ENCODE measurements around the gene PTPN9. TPM values are rescaled to one million over a fixed set of nuclear protein-coding genes. Genes with fewer than 3 reads are reported as not detected.

Gene PTPN9
- total and polyA plus RNA-seq, 2 donors (not counting 1 experiment from before 2014, with no cell fraction given): 11.8 to 15.5 TPM

DNA sequence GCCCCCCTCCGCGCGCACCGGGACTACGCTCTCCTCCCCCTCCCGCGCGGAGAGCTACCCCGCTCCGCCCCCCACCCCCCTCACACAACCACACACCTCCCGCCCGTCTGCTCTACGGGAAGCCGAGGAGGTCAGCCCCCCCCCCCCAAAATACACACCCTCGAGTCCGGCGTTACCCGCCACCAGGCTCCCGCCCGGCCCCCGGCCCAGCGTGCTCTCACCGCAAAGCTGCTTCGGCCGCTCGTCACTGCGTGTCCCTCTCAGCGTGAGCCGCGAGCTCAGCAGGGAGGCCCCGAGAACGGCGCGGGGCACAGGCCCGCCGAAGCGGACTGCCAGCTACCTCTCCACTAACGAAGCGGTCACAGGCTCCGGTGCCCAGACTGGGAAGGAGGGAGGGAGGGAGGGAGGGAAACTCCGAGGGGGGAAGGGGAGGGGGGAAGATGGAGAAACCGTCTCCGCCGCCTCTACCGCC is 127.9 kb downstream of the PTPN9 start:
- DNase-seq: no peak
- ChIA-PET CTCF (interaction anchor here (0.8 to 6.5 kb wide), 3 partner anchors 83 to 664 kb away, joined by 3 to 51 read pairs (median 4); partner anchors contain the start of gene MAN2C1), POLR2A (interaction anchor here (0.6 to 6.4 kb wide), 15 partner anchors 58 to 824 kb away, joined by 3 to 62 read pairs (median 4); partner anchors contain the start of genes IMP3, MAN2C1, PTPN9 and SNUPN)
- H3K27me3 ChIP-seq (replicated peaks in 1 of 4; ENCODE audit: control extremely low read depth in 1 of 4, control insufficient read depth in 3 of 4, insufficient read depth in 4 of 4, low read length in 3 of 4): no peaks in the 10 kb centered on the region
- peaks cover 36 to 42% of the 10 kb centered on the region in 2 donors for H3K4me1 ChIP-seq (ENCODE audit: control insufficient read depth in 2 of 2, insufficient read depth in 2 of 2, low read length in 2 of 2)
- peak overlapping the region; percentile 96 to 98 for H3K27ac ChIP-seq (ENCODE audit: low read length in 2 of 2)
- H3K4me1 Mint-ChIP-seq: peaks cover 56% of the 10 kb centered on the region
- H3K4me2 ChIP-seq (replicated peaks; ENCODE audit: low read depth, low read length, poor library complexity, severe bottlenecking): peak overlapping the region; percentile 91
- no peaks in the 10 kb centered on the region for H3K9me3 ChIP-seq (ENCODE audit: control extremely low read depth in 1 of 3, control insufficient read depth in 2 of 3, insufficient read depth in 1 of 3, low read length in 2 of 3)
- no peaks in the 10 kb centered on the region for H3K27me3 Mint-ChIP-seq
- H4K20me1 ChIP-seq (ENCODE audit: control insufficient read depth, insufficient read depth, low read length, poor library complexity, severe bottlenecking): peaks cover 49% of the 10 kb centered on the region
- peaks cover 0 to 8% of the 10 kb centered on the region in 2 experiments for H3K36me3 ChIP-seq (replicated peaks in 1 of 2; ENCODE audit: control extremely low read depth in 1 of 2, control insufficient read depth in 1 of 2, extremely low read depth in 1 of 2, insufficient read depth in 2 of 2, low read length in 1 of 2)
- peak overlapping the region; percentile 99 for H3K27ac Mint-ChIP-seq
- H3K4me3 Mint-ChIP-seq: peak overlapping the region; percentile 98
- no peaks in the 10 kb centered on the region for H3K9me3 Mint-ChIP-seq (ENCODE audit: insufficient read depth)
- no peak overlapping the region for H2AFZ ChIP-seq (ENCODE audit: insufficient read depth, low read depth, low read length, poor library complexity, severe bottlenecking)
- intact Hi-C loops (cut with micrococcal nuclease): loop anchor here (1.0 to 10.0 kb wide), 11 partner anchors 174 to 834 kb away; partner anchors contain the start of genes C15orf39, CLK3, COX5A and FBXO22
- WGBS (ENCODE audit: insufficient coverage): 0% methylated on average over 20 of the region's 45 CpGs
- TF ChIP-seq CTCF (IDR thresholded peaks at IDR 0.05) (no peak), EZH2 (IDR thresholded peaks at IDR 0.05; ENCODE audit: borderline replicate concordance, insufficient read depth, low read depth, low read length, poor library complexity, severe bottlenecking) (no peak)
- no peak for ATAC-seq (ENCODE audit: low read depth)
- peak overlapping the region in 4 of 5 experiments; percentile 79 to 94 (median 92) for H3K4me3 ChIP-seq (ENCODE audit: control extremely low read depth in 1 of 5, extremely low read depth in 1 of 5, insufficient read depth in 1 of 5, low read depth in 2 of 5, low read length in 4 of 5)
- H3K9ac ChIP-seq (ENCODE audit: low read length): peak overlapping the region; percentile 90
- H3K79me2 ChIP-seq (ENCODE audit: control insufficient read depth, insufficient read depth, low read length): peaks cover 44% of the 10 kb centered on the region

All from B cell (primary cell).